Femur (tissue), 1 donor: ENCODE measurements around the gene PFKFB3.
"Not testable (repeated sequence)": the region's sequence is repeated elsewhere in the genome, so short reads cannot be mapped to it uniquely, and the experiment has no call there.

ENCODE experiments used
- DNase-seq: peaks from one replicate; pipeline ENCODE4 v3.0.0-alpha.2; 2017

Gene PFKFB3

GRCh38 chr10:6179078-6179477 lies 23.7 kb upstream of the PFKFB3 start:
- DNase-seq: no peak

- no peak for DNase-seq
These were observed 22.1 kb upstream of the PFKFB3 start for GRCh38 chr10:6180480-6181110.

GRCh38 chr10:6181249-6181648 lies 21.5 kb upstream of the PFKFB3 start:
- DNase-seq: no peak

- DNase-seq: no peak
These were observed 20.2 kb upstream of the PFKFB3 start for GRCh38 chr10:6182454-6183098.

- no peak for DNase-seq
These were observed 17.6 kb upstream of the PFKFB3 start for GRCh38 chr10:6185039-6185716.

GRCh38 chr10:6186894-6187256 lies 15.9 kb upstream of the PFKFB3 start:
- no peak for DNase-seq

GRCh38 chr10:6187278-6187677 lies 15.5 kb upstream of the PFKFB3 start:
- no peak for DNase-seq

- not testable (repeated sequence) for DNase-seq
These were observed 12.7 kb upstream of the PFKFB3 start for GRCh38 chr10:6190033-6190432.

GRCh38 chr10:6191147-6191546 lies 11.6 kb upstream of the PFKFB3 start:
- DNase-seq: no peak

GRCh38 chr10:6191569-6191968 lies 11.2 kb upstream of the PFKFB3 start:
- no peak for DNase-seq

GRCh38 chr10:6193342-6193741 lies 9.4 kb upstream of the PFKFB3 start:
- not testable (repeated sequence) for DNase-seq

GRCh38 chr10:6194311-6194710 lies 8.4 kb upstream of the PFKFB3 start:
- DNase-seq: no peak

- DNase-seq: no peak
These were observed 7.4 kb upstream of the PFKFB3 start for GRCh38 chr10:6195376-6195775.

GRCh38 chr10:6195846-6196245 lies 6.9 kb upstream of the PFKFB3 start:
- DNase-seq: no peak

GRCh38 chr10:6196524-6196923 lies 6.2 kb upstream of the PFKFB3 start:
- not testable (repeated sequence) for DNase-seq

GRCh38 chr10:6197321-6197720 lies 5.4 kb upstream of the PFKFB3 start:
- DNase-seq: no peak

- DNase-seq: no peak
These were observed 4.6 kb upstream of the PFKFB3 start for GRCh38 chr10:6198171-6198570.

- DNase-seq: no peak
These were observed 3.5 kb upstream of the PFKFB3 start for GRCh38 chr10:6199131-6199733.

GRCh38 chr10:6200440-6200733 lies 2.3 kb upstream of the PFKFB3 start:
- no peak for DNase-seq

- peak; percentile 73 for DNase-seq
These were observed 1.8 kb upstream of the PFKFB3 start for GRCh38 chr10:6200734-6201515.

GRCh38 chr10:6201516-6201975 lies 1.2 kb upstream of the PFKFB3 start:
- DNase-seq: peak; percentile 79

GRCh38 chr10:6202098-6202683 lies 541 bp upstream of the PFKFB3 start:
- no peak for DNase-seq
